Measurements from ENCODE around the gene TNFRSF14.

The TNFRSF14 gene

GRCh38 chr1:2535455-2535854 is 20.7 kb upstream of the TNFRSF14 start:
- H3K4me3 ChIP-seq (ENCODE audit: low read depth, low read length): no peak overlapping the region
- no peak for DNase-seq (ENCODE audit: low read depth)

- DNase-seq (ENCODE audit: low read depth): no peak
- no peak overlapping the region for H3K4me3 ChIP-seq (ENCODE audit: low read depth, low read length)
Measured at GRCh38 chr1:2535981-2536380, 20.2 kb upstream of the TNFRSF14 start.

GRCh38 chr1:2537784-2538115 is 18.4 kb upstream of the TNFRSF14 start:
- no peak overlapping the region for H3K4me3 ChIP-seq (ENCODE audit: low read depth, low read length)
- DNase-seq (ENCODE audit: low read depth): no peak

GRCh38 chr1:2538376-2538775 is 17.8 kb upstream of the TNFRSF14 start:
- DNase-seq (ENCODE audit: low read depth): no peak
- no peak overlapping the region for H3K4me3 ChIP-seq (ENCODE audit: low read depth, low read length)

DNA sequence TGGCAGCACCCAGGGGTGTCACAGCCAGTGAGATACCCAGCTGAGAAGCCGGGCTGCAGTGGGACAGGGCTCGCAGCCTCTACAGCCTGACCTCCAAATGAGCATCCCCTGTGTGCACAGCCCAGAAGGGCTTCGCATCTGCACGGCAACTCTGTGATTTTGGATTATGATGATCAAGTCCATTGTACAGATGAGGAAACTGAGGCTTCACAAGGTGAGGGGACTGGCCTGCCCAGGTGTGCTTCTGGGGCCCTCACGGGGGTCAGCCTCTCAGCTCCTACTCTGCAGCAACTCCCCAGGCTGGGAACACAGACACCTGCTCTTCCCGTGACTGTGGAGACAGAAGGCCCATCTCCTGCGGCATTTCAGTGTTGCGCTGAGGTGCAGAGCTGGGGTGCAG is 17.3 kb upstream of the TNFRSF14 start:
- H3K4me3 ChIP-seq (ENCODE audit: low read depth, low read length): no peak overlapping the region
- DNase-seq (ENCODE audit: low read depth): no peak

- DNase-seq (ENCODE audit: low read depth): no peak
- no peak overlapping the region for H3K4me3 ChIP-seq (ENCODE audit: low read depth, low read length)
Measured at GRCh38 chr1:2539312-2539907, 16.8 kb upstream of the TNFRSF14 start.

- no peak overlapping the region for H3K4me3 ChIP-seq (ENCODE audit: low read depth, low read length)
- no peak for DNase-seq (ENCODE audit: low read depth)
Measured at GRCh38 chr1:2540816-2541492, 15.2 kb upstream of the TNFRSF14 start.

DNA sequence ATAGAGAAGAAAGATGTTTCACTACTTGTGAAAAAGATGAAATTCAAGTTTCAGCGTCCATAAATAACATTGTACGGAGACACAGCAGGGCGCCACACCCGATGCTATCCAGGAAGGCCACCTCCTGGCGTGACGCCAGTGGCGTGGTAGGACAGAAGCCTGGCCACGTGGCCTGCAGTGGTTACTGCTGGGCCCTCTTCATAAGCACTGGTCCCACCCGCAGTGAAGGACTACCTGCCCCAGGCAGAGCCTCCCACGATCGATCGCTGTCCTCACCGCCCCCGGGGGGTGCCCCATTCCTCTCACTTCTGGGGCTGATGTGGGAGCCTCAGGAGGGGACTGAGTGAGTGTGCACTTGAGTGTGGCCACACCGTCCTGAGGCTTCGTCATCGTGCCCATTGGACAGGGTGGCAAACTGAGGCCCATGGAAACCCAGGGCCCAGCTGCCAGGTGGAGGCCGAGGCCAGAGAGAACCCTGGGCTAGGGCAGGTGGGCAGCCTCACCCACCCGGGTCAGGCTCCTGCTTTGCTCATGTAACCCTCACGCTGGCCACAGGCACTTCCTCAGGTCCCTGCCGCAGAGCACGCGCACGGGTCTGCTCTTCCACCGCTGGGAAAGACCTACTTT is 14.4 kb upstream of the TNFRSF14 start:
- no peak for DNase-seq (ENCODE audit: low read depth)

DNA sequence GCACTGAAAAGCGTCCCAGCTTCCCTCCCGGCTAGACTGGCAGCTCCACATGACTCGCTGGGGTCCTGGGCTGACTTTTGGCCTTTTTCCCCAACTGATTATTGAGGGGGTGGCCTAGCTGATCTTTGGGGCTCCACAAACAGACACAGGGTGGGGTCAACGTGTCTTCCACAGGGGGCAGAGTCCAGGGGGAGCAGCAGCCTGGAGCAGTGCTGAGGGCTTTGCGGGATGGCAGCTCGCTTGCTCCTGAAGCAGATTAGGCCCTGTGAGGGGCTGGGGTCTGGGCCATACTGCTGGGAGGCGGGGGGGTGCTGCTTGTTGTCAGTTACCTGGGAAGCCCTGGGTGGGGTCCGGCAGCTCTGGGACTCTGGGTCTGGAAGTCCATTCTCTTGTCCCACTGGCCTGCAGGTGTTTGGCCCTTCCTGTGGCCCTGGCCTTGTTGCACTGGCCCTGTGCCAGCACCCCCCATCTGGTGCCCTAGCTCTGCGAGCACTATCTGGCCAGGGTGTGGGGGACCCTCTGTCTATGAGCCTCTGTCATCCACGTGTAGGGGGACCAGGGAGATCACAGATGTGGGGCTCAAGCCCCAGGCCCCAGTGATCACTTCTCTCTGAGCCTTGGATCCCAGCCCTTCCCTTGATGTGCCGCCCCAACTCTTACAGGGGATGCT is 13.8 kb upstream of the TNFRSF14 start:
- no peak overlapping the region for H3K4me3 ChIP-seq (ENCODE audit: low read depth, low read length)
- no peak for DNase-seq (ENCODE audit: low read depth)

More for the DNA sequence above, 14.4 kb upstream of the TNFRSF14 start:
- no peak overlapping the region for H3K4me3 ChIP-seq (ENCODE audit: low read depth, low read length)

- DNase-seq (ENCODE audit: low read depth): no peak
- H3K4me3 ChIP-seq (ENCODE audit: low read depth, low read length): no peak overlapping the region
Measured at GRCh38 chr1:2543543-2544092, 12.6 kb upstream of the TNFRSF14 start.

- no peak for DNase-seq (ENCODE audit: low read depth)
- no peak overlapping the region for H3K4me3 ChIP-seq (ENCODE audit: low read depth, low read length)
Measured at GRCh38 chr1:2544093-2544874, 11.9 kb upstream of the TNFRSF14 start.

GRCh38 chr1:2544875-2545640 is 11.1 kb upstream of the TNFRSF14 start:
- no peak for DNase-seq (ENCODE audit: low read depth)
- no peak overlapping the region for H3K4me3 ChIP-seq (ENCODE audit: low read depth, low read length)

- H3K4me3 ChIP-seq (ENCODE audit: low read depth, low read length): peak overlapping the region; percentile 45
- DNase-seq (ENCODE audit: low read depth): no peak
Measured at GRCh38 chr1:2545754-2546514, 10.2 kb upstream of the TNFRSF14 start.

DNA sequence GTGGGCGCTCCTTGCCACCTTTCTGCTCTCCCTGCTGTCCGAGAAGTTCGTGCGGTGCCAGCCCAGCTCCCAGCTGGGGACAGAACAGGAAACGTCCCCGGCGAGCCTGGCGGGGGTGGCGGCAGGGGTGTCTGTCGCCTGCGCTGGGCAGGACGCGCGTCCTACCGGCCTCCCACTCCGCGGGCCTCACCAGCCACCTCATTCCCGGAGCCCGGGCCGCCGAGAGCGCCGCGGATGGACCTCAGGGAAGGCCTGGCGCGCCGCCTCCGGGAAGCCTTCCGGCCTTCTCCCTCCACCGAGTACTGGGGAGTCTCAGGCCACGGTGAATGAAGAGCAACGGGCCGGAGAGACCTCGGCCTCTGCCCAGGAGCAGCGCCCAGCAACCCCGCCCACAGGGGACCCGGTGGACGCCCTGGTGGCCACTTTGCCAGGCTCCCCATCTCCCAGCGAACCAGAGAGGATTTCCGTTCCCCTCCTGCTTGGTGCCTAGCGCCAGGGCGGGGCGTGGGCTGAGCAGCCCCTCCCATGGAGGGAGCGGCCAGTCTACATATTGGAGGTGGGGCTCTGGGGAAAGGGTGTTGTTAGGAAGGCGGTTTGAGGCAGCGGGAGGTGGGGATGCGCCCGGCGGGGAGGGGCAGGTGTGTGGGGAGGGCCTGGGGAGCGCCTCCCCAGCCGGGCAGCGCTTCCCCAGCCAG is 9.5 kb upstream of the TNFRSF14 start:
- peak overlapping the region; percentile 45 for H3K4me3 ChIP-seq (ENCODE audit: low read depth, low read length)
- DNase-seq (ENCODE audit: low read depth): no peak

DNA sequence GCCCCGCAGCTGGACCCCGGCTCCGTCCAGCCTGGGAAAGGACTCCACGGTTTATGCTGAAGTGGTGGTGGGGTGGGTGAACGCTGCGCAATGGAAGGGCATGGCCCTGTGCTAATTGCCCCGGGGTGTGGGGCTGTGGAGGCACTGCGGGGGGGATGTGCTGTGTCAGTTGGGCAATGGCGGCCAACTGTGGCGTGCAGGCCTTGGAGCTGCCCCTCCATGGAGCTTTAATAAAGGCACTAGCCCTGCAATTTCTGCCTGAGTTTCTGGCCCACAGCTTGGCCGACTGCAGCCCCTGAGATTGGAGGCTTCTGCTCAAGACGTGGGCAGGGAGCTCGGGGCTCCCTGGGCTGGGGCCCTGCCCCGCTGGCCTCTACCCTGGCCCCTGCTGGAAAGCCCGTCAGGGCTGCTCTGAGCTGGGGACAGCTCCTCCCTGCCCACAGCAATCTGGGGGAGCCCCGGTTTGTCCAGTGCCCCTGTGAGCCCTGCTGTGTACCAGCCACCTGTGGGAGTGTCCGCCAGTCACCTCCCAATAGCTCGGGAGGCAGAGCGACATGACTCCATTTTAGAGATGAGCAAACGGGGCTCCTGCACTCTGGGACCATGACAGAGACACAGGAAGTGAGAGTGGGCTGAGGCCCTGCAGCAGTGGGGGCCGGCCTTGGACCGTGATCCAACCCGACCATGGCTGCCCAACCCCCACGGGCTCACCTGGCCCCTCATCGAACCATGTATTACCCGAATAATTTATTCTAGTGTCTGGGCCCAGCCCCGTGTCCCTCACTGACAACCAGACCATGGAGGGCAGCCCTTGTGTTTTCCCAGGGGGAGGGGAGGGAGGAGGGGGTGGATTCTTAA is 8.7 kb upstream of the TNFRSF14 start:
- H3K4me3 ChIP-seq (ENCODE audit: low read depth, low read length): peak overlapping the region; percentile 45
- DNase-seq (ENCODE audit: low read depth): no peak

GRCh38 chr1:2548068-2548589 is 8.0 kb upstream of the TNFRSF14 start:
- no peak overlapping the region for H3K4me3 ChIP-seq (ENCODE audit: low read depth, low read length)
- DNase-seq (ENCODE audit: low read depth): no peak
